C4-2B (cell line): ENCODE measurements around the gene REST.
"Not testable (repeated sequence)": the region's sequence is repeated elsewhere in the genome, so short reads cannot be mapped to it uniquely, and the experiment has no call there.

Source experiments
- CTCF ChIP-seq: fragments of 450-650 bp; conservative IDR thresholded peaks from 2 replicates; pipeline ENCODE4 v1.5.1; 2017; ENCODE audit warnings: mild to moderate bottlenecking
- ZFX ChIP-seq: fragments of 450-650 bp; IDR thresholded peaks from 2 replicates; pipeline ENCODE4 v1.6.1; 2017

GRCh38 chr4:56884511-56884910 is 23.2 kb upstream of the REST start:
- not testable (repeated sequence) for TF ChIP-seq CTCF, ZFX
